Activated T-helper 1 cell treated with anti-CD3 and anti-CD28 coated beads, Interleukin-12 subunit alpha, Interleukin-12 subunit beta, Interleukin-2, Interleukin-4 antibody, amounts not matched to agents 30 ng/mL and 10 ng/mL and 1 ng/mL, durations not matched to agents 14 hours and 24 hours and 36 hours (primary cell): ENCODE measurements around the gene DOLK. TPM values are rescaled to one million over a fixed set of nuclear protein-coding genes. Genes with fewer than 3 reads are reported as not detected.

ENCODE experiments used
- DNase-seq: peaks from one replicate; pipeline ENCODE4 v3.0.0; 2021; ENCODE audit warnings: low spot score
- H3K27ac Mint-ChIP-seq: one replicate; pipeline ENCODE4 v1.8.0; 2021; ENCODE audit warnings: mild to moderate bottlenecking, mixed read lengths
- H3K27me3 Mint-ChIP-seq: one replicate; pipeline ENCODE4 v1.8.0; 2022; ENCODE audit warnings: mild to moderate bottlenecking, moderate library complexity, mixed read lengths; ENCODE audit not compliant: insufficient read depth
- H3K36me3 Mint-ChIP-seq: one replicate; pipeline ENCODE4 v1.8.0; 2021; ENCODE audit warnings: low read depth, mixed read lengths
- H3K4me1 Mint-ChIP-seq: one replicate; pipeline ENCODE4 v1.8.0; 2021; ENCODE audit warnings: low read depth, mixed read lengths
- H3K4me3 Mint-ChIP-seq: one replicate; pipeline ENCODE4 v1.8.0; 2021; ENCODE audit warnings: mild to moderate bottlenecking, moderate library complexity, mixed read lengths
- H3K9me3 Mint-ChIP-seq: one replicate; pipeline ENCODE4 v1.8.0; 2021; ENCODE audit warnings: mixed read lengths
- intact Hi-C: fragments of 100-400 bp; cut with micrococcal nuclease; formaldehyde crosslinking; loops from one replicate; pipeline ENCODE4 v1.15.1; 2024
- total RNA-seq: library from RNA; stranded (reverse); gene quantifications from 2 replicates; pipeline ENCODE4 v1.2.3, GENCODE V29; 2022

The DOLK gene
- total RNA-seq, 1 donor from 2014 or later: 18.1 TPM

GRCh38 chr9:128912270-128912853 lies 35.0 kb downstream of the DOLK start:
- Mint-ChIP-seq H3K9me3 (no peaks in the 10 kb centered on the region), H3K27me3 (no peaks in the 10 kb centered on the region), H3K4me1 (peaks cover 58% of the 10 kb centered on the region), H3K36me3 (peaks cover 48% of the 10 kb centered on the region), H3K27ac (peak overlapping the region; percentile 93), H3K4me3 (peak overlapping the region; percentile 66)
- intact Hi-C loops: loop anchor here (1.0 kb wide), 1 partner anchor 10 kb away; no protein-coding TSS in a partner anchor
- DNase-seq: no peak

GRCh38 chr9:128911529-128912035 lies 35.8 kb downstream of the DOLK start:
- no peak for DNase-seq
- Mint-ChIP-seq H3K36me3 (peaks cover 47% of the 10 kb centered on the region), H3K4me3 (no peak overlapping the region), H3K27me3 (no peaks in the 10 kb centered on the region), H3K9me3 (no peaks in the 10 kb centered on the region), H3K27ac (no peak overlapping the region), H3K4me1 (peaks cover 61% of the 10 kb centered on the region)
- intact Hi-C loops: loop anchor here (1.0 kb wide), 1 partner anchor 9 kb away; no protein-coding TSS in a partner anchor

- H3K27me3 Mint-ChIP-seq: no peaks in the 10 kb centered on the region
- intact Hi-C loops: no loop called here
- H3K4me1 Mint-ChIP-seq: peaks cover 65% of the 10 kb centered on the region
- H3K9me3 Mint-ChIP-seq: no peaks in the 10 kb centered on the region
- H3K36me3 Mint-ChIP-seq: peaks cover 45% of the 10 kb centered on the region
- H3K4me3 Mint-ChIP-seq: no peak overlapping the region
- no peak for DNase-seq
- H3K27ac Mint-ChIP-seq: peak overlapping the region; percentile 61
These were observed 36.5 kb downstream of the DOLK start for GRCh38 chr9:128910906-128911305.

GRCh38 chr9:128909859-128910258 lies 37.5 kb downstream of the DOLK start:
- Mint-ChIP-seq H3K36me3 (peaks cover 41% of the 10 kb centered on the region), H3K9me3 (no peaks in the 10 kb centered on the region), H3K27ac (peak overlapping the region; percentile 55), H3K4me3 (no peak overlapping the region), H3K27me3 (no peaks in the 10 kb centered on the region), H3K4me1 (peaks cover 72% of the 10 kb centered on the region)
- intact Hi-C loops: no loop called here
- no peak for DNase-seq

- DNase-seq: no peak
- no peaks in the 10 kb centered on the region for H3K9me3 Mint-ChIP-seq
- H3K4me3 Mint-ChIP-seq: no peak overlapping the region
- no peak overlapping the region for H3K27ac Mint-ChIP-seq
- peaks cover 39% of the 10 kb centered on the region for H3K36me3 Mint-ChIP-seq
- no peaks in the 10 kb centered on the region for H3K27me3 Mint-ChIP-seq
- intact Hi-C loops: no loop called here
- peaks cover 67% of the 10 kb centered on the region for H3K4me1 Mint-ChIP-seq
These were observed 39.0 kb downstream of the DOLK start for GRCh38 chr9:128908372-128908771.

GRCh38 chr9:128906741-128907140 lies 40.7 kb downstream of the DOLK start:
- intact Hi-C loops: no loop called here
- no peaks in the 10 kb centered on the region for H3K9me3 Mint-ChIP-seq
- peak overlapping the region; percentile 79 for H3K27ac Mint-ChIP-seq
- no peaks in the 10 kb centered on the region for H3K27me3 Mint-ChIP-seq
- no peak for DNase-seq
- peaks cover 66% of the 10 kb centered on the region for H3K4me1 Mint-ChIP-seq
- H3K4me3 Mint-ChIP-seq: no peak overlapping the region
- peaks cover 31% of the 10 kb centered on the region for H3K36me3 Mint-ChIP-seq

GRCh38 chr9:128905964-128906363 lies 41.4 kb downstream of the DOLK start:
- Mint-ChIP-seq H3K4me3 (no peak overlapping the region), H3K27me3 (no peaks in the 10 kb centered on the region), H3K27ac (no peak overlapping the region), H3K36me3 (peaks cover 28% of the 10 kb centered on the region), H3K9me3 (no peaks in the 10 kb centered on the region), H3K4me1 (peaks cover 62% of the 10 kb centered on the region)
- DNase-seq: no peak
- intact Hi-C loops: no loop called here

GRCh38 chr9:128903871-128904620 lies 43.4 kb downstream of the DOLK start:
- H3K4me1 Mint-ChIP-seq: peaks cover 55% of the 10 kb centered on the region
- peak overlapping the region; percentile 5 for H3K4me3 Mint-ChIP-seq
- H3K27ac Mint-ChIP-seq: peak overlapping the region; percentile 96

GRCh38 chr9:128903079-128903461 lies 44.3 kb downstream of the DOLK start:
- Mint-ChIP-seq H3K4me1 (peaks cover 59% of the 10 kb centered on the region), H3K4me3 (peak overlapping the region; percentile 66), H3K36me3 (peaks cover 23% of the 10 kb centered on the region), H3K27ac (peak overlapping the region; percentile 96), H3K27me3 (no peaks in the 10 kb centered on the region), H3K9me3 (no peaks in the 10 kb centered on the region)
- intact Hi-C loops: loop anchor here (2.0 to 5.0 kb wide), 4 partner anchors 22 to 351 kb away; partner anchors contain the start of genes DOLPP1, SPTAN1 and ZER1
- no peak for DNase-seq

More at GRCh38 chr9:128903871-128904620, 43.4 kb downstream of the DOLK start:
- intact Hi-C loops: loop anchor here (2.0 to 5.0 kb wide), 4 partner anchors 21 to 352 kb away; partner anchors contain the start of genes DOLPP1, SPTAN1 and ZER1
- H3K9me3 Mint-ChIP-seq: no peaks in the 10 kb centered on the region
- H3K36me3 Mint-ChIP-seq: peaks cover 26% of the 10 kb centered on the region
- DNase-seq: no peak
- H3K27me3 Mint-ChIP-seq: no peaks in the 10 kb centered on the region

GRCh38 chr9:128902351-128903078 lies 44.9 kb downstream of the DOLK start:
- Mint-ChIP-seq H3K4me1 (peaks cover 65% of the 10 kb centered on the region), H3K9me3 (no peaks in the 10 kb centered on the region), H3K27me3 (no peaks in the 10 kb centered on the region), H3K36me3 (peaks cover 20% of the 10 kb centered on the region), H3K4me3 (peak overlapping the region; percentile 66), H3K27ac (peak overlapping the region; percentile 96)
- peak; percentile 83 for DNase-seq
- intact Hi-C loops: loop anchor here (1.0 to 5.0 kb wide), 9 partner anchors 10 to 350 kb away; partner anchors contain the start of genes DOLK, DOLPP1, LRRC8A and NUP188

GRCh38 chr9:128901822-128902221 lies 45.6 kb downstream of the DOLK start:
- DNase-seq: no peak
- Mint-ChIP-seq H3K4me3 (peak overlapping the region; percentile 66), H3K9me3 (no peaks in the 10 kb centered on the region), H3K27ac (peak overlapping the region; percentile 96), H3K27me3 (no peaks in the 10 kb centered on the region), H3K4me1 (peaks cover 68% of the 10 kb centered on the region), H3K36me3 (peaks cover 18% of the 10 kb centered on the region)
- intact Hi-C loops: loop anchor here (1.0 to 5.0 kb wide), 9 partner anchors 10 to 350 kb away; partner anchors contain the start of genes DOLK, DOLPP1, LRRC8A and NUP188

- H3K4me1 Mint-ChIP-seq: peaks cover 68% of the 10 kb centered on the region
- H3K27ac Mint-ChIP-seq: peak overlapping the region; percentile 29
- no peak for DNase-seq
- intact Hi-C loops: loop anchor here (5.0 kb wide), 3 partner anchors 129 to 349 kb away; partner anchors contain the start of genes DOLPP1, SPTAN1 and ZER1
- no peak overlapping the region for H3K4me3 Mint-ChIP-seq
- H3K27me3 Mint-ChIP-seq: no peaks in the 10 kb centered on the region
- H3K36me3 Mint-ChIP-seq: peaks cover 15% of the 10 kb centered on the region
- no peaks in the 10 kb centered on the region for H3K9me3 Mint-ChIP-seq
These were observed 46.0 kb downstream of the DOLK start for GRCh38 chr9:128901379-128901778.
